Neural cell (in vitro differentiated cells): ENCODE results near the gene SIRT3. TPM values are rescaled to one million over a fixed set of nuclear protein-coding genes. Genes with fewer than 3 reads are reported as not detected.

Experiments used
- H2AFZ ChIP-seq: fragments of 200-600, 300-800 bp; sonication (generic), shearing (Covaris generic); 2 replicates; pipeline ENCODE4 v1.6.0; 2014; ENCODE audit warnings: low read depth, mild to moderate bottlenecking, antibody characterized with exemption, low read length, moderate library complexity
- H3F3A ChIP-seq: fragments of 200-600 bp; shearing (Covaris generic); 2 replicates; pipeline ENCODE4 v1.6.1; 2016; ENCODE audit warnings: mild to moderate bottlenecking, moderate library complexity, mixed read lengths, antibody characterized with exemption, low read length; ENCODE audit not compliant: insufficient read depth, poor library complexity, severe bottlenecking
- H3K27ac ChIP-seq: fragments of 200-600, 300-800 bp; sonication (generic), shearing (Covaris generic); 2 replicates; pipeline ENCODE4 v1.5.1; 2014; ENCODE audit warnings: mild to moderate bottlenecking, low read length, moderate library complexity
- H3K27me3 ChIP-seq: fragments of 300-800, 200-600 bp; sonication (generic), shearing (Covaris generic); 2 replicates; pipeline ENCODE4 v1.6.0; 2014; ENCODE audit warnings: mild to moderate bottlenecking, low read depth, low read length, moderate library complexity; ENCODE audit not compliant: insufficient read depth
- H3K36me3 ChIP-seq: fragments of 300-800, 200-600 bp; sonication (generic), shearing (Covaris generic); 2 replicates; pipeline ENCODE4 v1.5.1; 2014; ENCODE audit warnings: mild to moderate bottlenecking, antibody characterized with exemption, low read length, moderate library complexity; ENCODE audit not compliant: insufficient read depth
- H3K4me2 ChIP-seq: fragments of 300-800, 200-600 bp; sonication (generic), shearing (Covaris generic); 2 replicates; pipeline ENCODE4 v1.6.0; 2014; ENCODE audit warnings: mild to moderate bottlenecking, low read length
- H3K4me3 ChIP-seq: fragments of 300-800, 200-600 bp; sonication (generic), shearing (Covaris generic); 2 replicates; pipeline ENCODE4 v1.5.1; 2014; ENCODE audit warnings: mild to moderate bottlenecking, low read length, moderate library complexity
- H3K79me2 ChIP-seq: fragments of 200-600 bp; shearing (Covaris generic); replicated peaks from 2 replicates; pipeline ENCODE4 v1.6.0; 2014; ENCODE audit warnings: mild to moderate bottlenecking, low read length, moderate library complexity; ENCODE audit not compliant: insufficient read depth
- H3K9ac ChIP-seq: fragments of 300-800, 200-600 bp; sonication (generic), shearing (Covaris generic); 2 replicates; pipeline ENCODE4 v1.6.1; 2016; ENCODE audit warnings: mild to moderate bottlenecking, low read length, mixed read lengths
- H3K9me2 ChIP-seq: fragments of 200-600 bp; shearing (Covaris generic); 2 replicates; pipeline ENCODE4 v1.6.1; 2016; ENCODE audit warnings: mild to moderate bottlenecking, low read length, mixed read lengths; ENCODE audit not compliant: insufficient read depth
- H3K9me3 ChIP-seq: fragments of 200-600, 300-800 bp; sonication (generic), shearing (Covaris generic); 2 replicates; pipeline ENCODE4 v1.6.1; 2016; ENCODE audit warnings: mild to moderate bottlenecking, mixed run types, low read length, moderate library complexity, mixed read lengths
- H4K20me1 ChIP-seq: fragments of 200-600 bp; shearing (Covaris generic); 2 replicates; pipeline ENCODE4 v1.6.1; 2016; ENCODE audit warnings: mild to moderate bottlenecking, mixed run types; ENCODE audit not compliant: insufficient read depth
- CTCF ChIP-seq: fragments of 450-650 bp; IDR thresholded peaks from 2 replicates; pipeline ENCODE4 v1.5.1; 2014; ENCODE audit warnings: antibody characterized with exemption, mild to moderate bottlenecking, moderate library complexity; ENCODE audit not compliant: poor library complexity, severe bottlenecking
- EP300 ChIP-seq: fragments of 450-650 bp; conservative IDR thresholded peaks from 2 replicates; pipeline ENCODE4 v1.6.1; 2014; ENCODE audit warnings: antibody characterized with exemption, mild to moderate bottlenecking, moderate library complexity; ENCODE audit not compliant: poor library complexity, severe bottlenecking
- EZH2 ChIP-seq: fragments of 200-600, 300-800 bp; shearing (Covaris generic), sonication (generic); IDR thresholded peaks from 2 replicates; pipeline ENCODE4 v1.6.1; 2014; ENCODE audit warnings: antibody characterized with exemption, low read length, borderline replicate concordance, mild to moderate bottlenecking; ENCODE audit not compliant: insufficient read depth, poor library complexity, severe bottlenecking
- MXI1 ChIP-seq: fragments of 450-650 bp; conservative IDR thresholded peaks from 2 replicates; pipeline ENCODE4 v1.6.1; 2014; ENCODE audit warnings: antibody characterized with exemption, mild to moderate bottlenecking; ENCODE audit not compliant: poor library complexity, severe bottlenecking
- POLR2AphosphoS5 ChIP-seq: IDR thresholded peaks from 2 replicates; pipeline ENCODE4 v1.6.1; 2012
- RAD21 ChIP-seq: fragments of 450-650 bp; conservative IDR thresholded peaks from 2 replicates; pipeline ENCODE4 v1.6.1; 2014; ENCODE audit warnings: antibody characterized with exemption, mild to moderate bottlenecking, moderate library complexity
- REST ChIP-seq: IDR thresholded peaks from 2 replicates; pipeline ENCODE4 v1.6.1; 2012; ENCODE audit warnings: borderline replicate concordance
- SMC3 ChIP-seq: fragments of 450-650 bp; conservative IDR thresholded peaks from 2 replicates; pipeline ENCODE4 v1.6.1; 2014; ENCODE audit warnings: antibody characterized with exemption, mild to moderate bottlenecking, moderate library complexity; ENCODE audit not compliant: poor library complexity
- TAF1 ChIP-seq: IDR thresholded peaks from 2 replicates; pipeline ENCODE4 v1.6.1; 2012; ENCODE audit warnings: low read depth
- polyA plus RNA-seq: library from polyadenylated mRNA; depleted of rRNA; stranded (reverse); fragments of >200 nt; gene quantifications from 2 replicates; pipeline ENCODE4 v1.2.3, GENCODE V29; 2014

The SIRT3 gene
- polyA plus RNA-seq, 1 donor from 2014 or later: 32.9 TPM

- Histone ChIP-seq H3K9ac (no peak overlapping the region), H3K9me3 (no peaks in the 10 kb centered on the region)
Measured at GRCh38 chr11:255816-256215, 19.7 kb upstream of the SIRT3 start.

GRCh38 chr11:255176-255575, 19.0 kb upstream of the SIRT3 start:
- H2AFZ ChIP-seq: no peak overlapping the region
- no peak overlapping the region for H3K4me2 ChIP-seq
- H3K79me2 ChIP-seq: no peaks in the 10 kb centered on the region
- no peaks in the 10 kb centered on the region for H3K36me3 ChIP-seq
- no peak overlapping the region for H3K27ac ChIP-seq
- H3K4me3 ChIP-seq: no peak overlapping the region
- no peaks in the 10 kb centered on the region for H3F3A ChIP-seq
- TF ChIP-seq CTCF (no peak), EP300 (no peak), SMC3 (no peak), REST (no peak), TAF1 (no peak), MXI1 (no peak), POLR2AphosphoS5 (no peak), EZH2 (no peak), RAD21 (no peak)
- H3K9ac ChIP-seq: no peak overlapping the region
- no peaks in the 10 kb centered on the region for H4K20me1 ChIP-seq
- no peaks in the 10 kb centered on the region for H3K9me2 ChIP-seq
- no peaks in the 10 kb centered on the region for H3K9me3 ChIP-seq
- no peaks in the 10 kb centered on the region for H3K27me3 ChIP-seq

More at GRCh38 chr11:255816-256215, 19.7 kb upstream of the SIRT3 start:
- no peaks in the 10 kb centered on the region for H3K36me3 ChIP-seq
- no peaks in the 10 kb centered on the region for H3F3A ChIP-seq
- TF ChIP-seq EZH2: no peak
- no peak for TF ChIP-seq EP300
- TF ChIP-seq SMC3: no peak
- no peak for TF ChIP-seq POLR2AphosphoS5
- TF ChIP-seq TAF1: no peak
- no peak for TF ChIP-seq RAD21
- no peak for TF ChIP-seq REST
- H2AFZ ChIP-seq: no peak overlapping the region
- H4K20me1 ChIP-seq: no peaks in the 10 kb centered on the region
- H3K4me3 ChIP-seq: no peak overlapping the region
- no peak overlapping the region for H3K27ac ChIP-seq
- H3K27me3 ChIP-seq: no peaks in the 10 kb centered on the region
- no peaks in the 10 kb centered on the region for H3K9me2 ChIP-seq
- no peaks in the 10 kb centered on the region for H3K79me2 ChIP-seq
- no peak overlapping the region for H3K4me2 ChIP-seq
